ENCODE results near the gene IRAK3.
"Not testable (repeated sequence)": the region's sequence is repeated elsewhere in the genome, so short reads cannot be mapped to it uniquely, and the experiment has no call there.

IRAK3 gene

GRCh38 chr12:66174391-66175325 lies 14.4 kb upstream of the IRAK3 start:
- DNase-seq (ENCODE audit: low spot score), result not testable (repeated sequence)

- DNase-seq (ENCODE audit: low spot score), result no peak
These were observed 12.7 kb upstream of the IRAK3 start for GRCh38 chr12:66176105-66176900.

GRCh38 chr12:66182956-66183355 lies 6.1 kb upstream of the IRAK3 start:
- DNase-seq (ENCODE audit: low spot score), result no peak

- DNase-seq (ENCODE audit: low spot score), result not testable (repeated sequence)
These were observed 4.2 kb upstream of the IRAK3 start for GRCh38 chr12:66184822-66185221.

GRCh38 chr12:66187036-66187435 lies 2.0 kb upstream of the IRAK3 start:
- DNase-seq (ENCODE audit: low spot score), result no peak

- DNase-seq (ENCODE audit: low spot score), result no peak
These were observed 1.2 kb upstream of the IRAK3 start for GRCh38 chr12:66187821-66188220.

GRCh38 chr12:66189486-66189843 lies 451 bp downstream of the IRAK3 start:
- DNase-seq (ENCODE audit: low spot score), result no peak

GRCh38 chr12:66189889-66190288 lies 875 bp downstream of the IRAK3 start:
- DNase-seq (ENCODE audit: low spot score), result no peak

GRCh38 chr12:66190519-66191370 lies 1.7 kb downstream of the IRAK3 start:
- DNase-seq (ENCODE audit: low spot score), result peak; percentile 11

GRCh38 chr12:66191547-66192126 lies 2.6 kb downstream of the IRAK3 start:
- no peak for DNase-seq (ENCODE audit: low spot score)

- no peak for DNase-seq (ENCODE audit: low spot score)
These were observed 5.1 kb downstream of the IRAK3 start for GRCh38 chr12:66194122-66194521.

GRCh38 chr12:66195242-66195641 lies 6.2 kb downstream of the IRAK3 start:
- DNase-seq (ENCODE audit: low spot score), result no peak

- no peak for DNase-seq (ENCODE audit: low spot score)
These were observed 7.8 kb downstream of the IRAK3 start for GRCh38 chr12:66196806-66197205.

- no peak for DNase-seq (ENCODE audit: low spot score)
These were observed 8.5 kb downstream of the IRAK3 start for GRCh38 chr12:66197495-66197921.

GRCh38 chr12:66199141-66199540 lies 10.1 kb downstream of the IRAK3 start:
- DNase-seq (ENCODE audit: low spot score), result no peak

- DNase-seq (ENCODE audit: low spot score), result no peak
These were observed 11.0 kb downstream of the IRAK3 start for GRCh38 chr12:66199831-66200509.

GRCh38 chr12:66203820-66204219 lies 14.8 kb downstream of the IRAK3 start:
- DNase-seq (ENCODE audit: low spot score), result no peak

- DNase-seq (ENCODE audit: low spot score), result no peak
These were observed 17.1 kb downstream of the IRAK3 start for GRCh38 chr12:66206141-66206540.

- DNase-seq (ENCODE audit: low spot score), result no peak
These were observed 21.8 kb downstream of the IRAK3 start for GRCh38 chr12:66210840-66211239.

GRCh38 chr12:66211573-66211972 lies 22.6 kb downstream of the IRAK3 start:
- DNase-seq (ENCODE audit: low spot score), result not testable (repeated sequence)

GRCh38 chr12:66213011-66213410 lies 24.0 kb downstream of the IRAK3 start:
- not testable (repeated sequence) for DNase-seq (ENCODE audit: low spot score)
